K562 (cell line): ENCODE measurements around the gene COLEC12. TPM values are rescaled to one million over a fixed set of nuclear protein-coding genes. Genes with fewer than 3 reads are reported as not detected.

Source experiments
- ATAC-seq: fragments of 200-7000 bp; cut with Tn5 transposase; 3 replicates; pipeline ENCODE4 v1.9.1; 2020; ENCODE audit warnings: moderate library complexity
- BruUV-seq: library from RNA; stranded (reverse); fragments of 400-500 nt; replicated peaks from 2 replicates; lab custom pipeline; 2021; lab: Mats Ljungman, UMichigan
- CTCF ChIA-PET: fragments of 300-600 bp; formaldehyde crosslinking; extraction: SDS; loops from one replicate; lab custom pipeline; 2021; ENCODE audit warnings: low intra/inter-chr PET ratio; lab: Yijun Ruan, JAX
- POLR2A ChIA-PET: fragments of 300-600, 350-650 bp; sonication (Branson Sonifier 250); formaldehyde crosslinking; extraction: SDS; loops from one replicate; lab custom pipeline; 2021; ENCODE audit warnings: antibody characterized with exemption, inconsistent platforms; lab: Yijun Ruan, JAX
- DNase-seq, 4 experiments: peaks; one replicate each; pipeline versions ENCODE4 v3.0.0 to v3.0.0-alpha.2; 2011 to 2018; ENCODE audit warnings: low spot score in 3 of 4, mixed read lengths in 3 of 4; ENCODE audit errors: extremely low read depth in 1 of 4
- FAIRE-seq: peaks from 2 replicates; lab custom pipeline; 2011; peaks lifted over from hg19 to GRCh38; lab: Jason Lieb, UNC
- H2AFZ ChIP-seq: 2 replicates; pipeline ENCODE4 v1.6.0; 2011; ENCODE audit warnings: low read depth, low read length, control low read depth, inconsistent platforms
- H3K27ac ChIP-seq: fragments of 200-600 bp; 3 replicates; pipeline ENCODE4 v1.8.0; 2011; ENCODE audit warnings: low read depth, mild to moderate bottlenecking, control low read depth, inconsistent platforms, low read length, moderate library complexity, mixed read lengths; ENCODE audit errors: extremely low read depth
- H3K27me3 ChIP-seq, 2 experiments: fragments of 300-600 bp in 1 of 2; 2 replicates in 1 of 2; 3 replicates in 1 of 2; pipeline versions ENCODE4 v1.6.0 to v1.8.0; 2011; ENCODE audit warnings: inconsistent platforms in 2 of 2, low read length in 2 of 2, mild to moderate bottlenecking in 1 of 2, mixed read lengths in 1 of 2, moderate library complexity in 1 of 2; ENCODE audit not compliant: control insufficient read depth in 2 of 2, insufficient read depth in 2 of 2
- H3K36me3 ChIP-seq: fragments of 300-600 bp; 3 replicates; pipeline ENCODE4 v1.8.0; 2011; ENCODE audit warnings: mild to moderate bottlenecking, low read length, inconsistent platforms; ENCODE audit not compliant: control insufficient read depth, insufficient read depth
- H3K4me1 ChIP-seq, 2 experiments: fragments of 200-600 bp in 1 of 2; replicated peaks in 1 of 2; 2 replicates in 1 of 2; 3 replicates in 1 of 2; pipeline versions ENCODE4 v1.5.1 to v1.8.0; 2011; ENCODE audit warnings: inconsistent platforms in 2 of 2, low read length in 2 of 2, mild to moderate bottlenecking in 1 of 2, mixed read lengths in 1 of 2, moderate library complexity in 1 of 2; ENCODE audit not compliant: control insufficient read depth in 2 of 2, insufficient read depth in 2 of 2
- H3K4me2 ChIP-seq: 2 replicates; pipeline ENCODE4 v1.6.1; 2011; ENCODE audit warnings: low read length, control low read depth, inconsistent platforms, mixed read lengths; ENCODE audit not compliant: insufficient read depth
- H3K4me3 ChIP-seq: fragments of 200-600 bp; sonication (generic), shearing (Covaris generic); 2 replicates; pipeline ENCODE4 v1.5.1; 2016; ENCODE audit warnings: control low read depth, inconsistent platforms
- H3K79me2 ChIP-seq: fragments of 200-600 bp; 3 replicates; pipeline ENCODE4 v1.8.0; 2011; ENCODE audit warnings: low read length, inconsistent platforms; ENCODE audit not compliant: control insufficient read depth, insufficient read depth
- H3K9ac ChIP-seq, 2 experiments: 2 replicates each; pipeline versions ENCODE4 v1.6.0 to v1.6.1; 2011; ENCODE audit warnings: low read depth in 2 of 2, low read length in 2 of 2, control low read depth in 1 of 2, inconsistent platforms in 1 of 2, mild to moderate bottlenecking in 1 of 2, mixed read lengths in 1 of 2; ENCODE audit not compliant: insufficient read depth in 1 of 2
- H3K9me1 ChIP-seq: one replicate; pipeline ENCODE4 v1.6.0; 2011; ENCODE audit warnings: inconsistent platforms, mild to moderate bottlenecking, low read length, moderate library complexity; ENCODE audit not compliant: control insufficient read depth, insufficient read depth
- H3K9me3 ChIP-seq: replicated peaks from 2 replicates; pipeline ENCODE4 v1.5.1; 2011; ENCODE audit warnings: low read depth, low read length, inconsistent platforms; ENCODE audit not compliant: control insufficient read depth, insufficient read depth
- H4K20me1 ChIP-seq: replicated peaks from 2 replicates; pipeline ENCODE4 v1.6.1; 2011; ENCODE audit warnings: low read length, inconsistent platforms, mixed read lengths; ENCODE audit not compliant: control insufficient read depth, insufficient read depth
- CEBPB ChIP-seq: fragments of 450-650 bp; IDR thresholded peaks from 2 replicates; pipeline ENCODE4 v1.6.1; 2016; ENCODE audit warnings: missing genetic modification characterization, missing compliant biosample characterization
- CREB3 ChIP-seq: fragments of 450-650 bp; conservative IDR thresholded peaks from 2 replicates; pipeline ENCODE4 v1.6.1; 2016; ENCODE audit warnings: missing genetic modification characterization, low read depth, mild to moderate bottlenecking, missing compliant biosample characterization, moderate library complexity
- FIP1L1 ChIP-seq: fragments of 200-400 bp; formaldehyde crosslinking; IDR thresholded peaks from 2 replicates; pipeline ENCODE4 v1.6.1; 2018; ENCODE audit warnings: mild to moderate bottlenecking, low read depth, low read length; ENCODE audit not compliant: poor library complexity, severe bottlenecking
- HOXB6 ChIP-seq: fragments of 250-450 bp; sonication (Bioruptor Pico); IDR thresholded peaks from 2 replicates; pipeline ENCODE4 v1.5.1; 2022; ENCODE audit warnings: mild to moderate bottlenecking, borderline replicate concordance
- PHB2 ChIP-seq: fragments of 450-650 bp; IDR thresholded peaks from 2 replicates; pipeline ENCODE4 v1.6.1; 2017; ENCODE audit warnings: low read depth
- TSC22D4 ChIP-seq: fragments of 450-650 bp; IDR thresholded peaks from 2 replicates; pipeline ENCODE4 v1.6.1; 2016; ENCODE audit warnings: missing genetic modification characterization, missing biosample characterization, control low read depth
- ZC3H4 ChIP-seq: sonication (generic); formaldehyde crosslinking; IDR thresholded peaks from 2 replicates; pipeline ENCODE4 v1.9.0; 2021; ENCODE audit warnings: missing genetic modification reagents, borderline replicate concordance
- ZNF133 ChIP-seq: fragments of 250-450 bp; sonication (Bioruptor Pico); IDR thresholded peaks from 2 replicates; pipeline ENCODE4 v1.4.0; 2020; ENCODE audit warnings: mild to moderate bottlenecking
- WGBS: fragments of 100-300 bp; shearing (Covaris generic); methylation state at CpG from one replicate; pipeline ENCODE4 v1.1.6; 2016; ENCODE audit warnings: low coverage, mixed read lengths; ENCODE audit not compliant: insufficient coverage; ENCODE audit errors: missing lambda C conversion rate; 5-methylcytosine and 5-hydroxymethylcytosine counted together
- in situ Hi-C: fragments of 300-500 bp; cut with MboI; formaldehyde crosslinking; loops from 4 replicates; pipeline ENCODE4 v1.15.0; 2018; ENCODE audit warnings: inconsistent platforms, mixed read lengths
- intact Hi-C: fragments of 100-400 bp; cut with micrococcal nuclease; formaldehyde crosslinking; loops from 2 replicates; pipeline ENCODE4 v1.14.2; 2022
- polyA plus RNA-seq, 8 experiments: library from polyadenylated mRNA; depleted of rRNA in 4 of 8; stranded (reverse) in 5 of 8; unstranded in 3 of 8; fragments of >200 nt; fragmentation: Nextera tagmentation in 2 of 8; fragmentation: Illumina TruSeq in 1 of 8; extraction: Ambion mirVana in 2 of 8; extraction: Trizol in 1 of 8; gene quantifications; 2 replicates each; pipeline versions ENCODE4 v1.2.1 to v1.2.3, GENCODE V29; 2011 to 2014; ENCODE audit warnings: inconsistent platforms in 1 of 8, missing spikeins in 1 of 8
- total RNA-seq, 7 experiments: library from RNA; depleted of rRNA in 6 of 7; stranded (reverse); fragments of >200 nt in 6 of 7; fragmentation: Illumina TruSeq in 2 of 7; extraction: Trizol in 2 of 7; gene quantifications; 2 replicates each; pipeline versions ENCODE4 v1.2.1 to v1.2.3, GENCODE V29; 2011 to 2021; ENCODE audit warnings: low replicate concordance in 1 of 7

The COLEC12 gene
- total and polyA plus RNA-seq, 9 of the 15 experiments (the other 6 are each of a cell fraction or from before 2014, with no cell fraction given), result 0.04 TPM; not detected in 8

- H3K79me2 ChIP-seq, result no peaks in the 10 kb centered on the region
- DNase-seq (no peak), FAIRE-seq (no peak), ATAC-seq (no peak)
- H2AFZ ChIP-seq, result no peak overlapping the region
- H3K4me2 ChIP-seq, result no peak overlapping the region
- ChIA-PET CTCF (no interaction called here), POLR2A (no interaction called here)
- 4% methylated on average over 4 of the region's 4 CpGs for WGBS
- peaks cover 35% of the 10 kb centered on the region in 2 experiments for H3K27me3 ChIP-seq
- BruUV-seq, result no TSS peak
- no peak overlapping the region for H3K4me3 ChIP-seq
- 0 out of 2 replicates have a peak, but pooled peaks cover 3% of the 10 kb centered on the region for H4K20me1 ChIP-seq
- H3K9me3 ChIP-seq, result no peaks in the 10 kb centered on the region
- H3K9ac ChIP-seq, result no peak overlapping the region
- intact Hi-C loops (no loop called here), in situ Hi-C loops (no loop called here)
- TF ChIP-seq CREB3 (tag) (no peak), ZNF133 (CRISPR knock-in tag) (no peak), FIP1L1 (no peak), PHB2 (no peak), CEBPB (0 out of 2 replicates have a peak, but pooled peaks have one; percentile 20), ZC3H4 (CRISPR knock-in tag) (no peak), TSC22D4 (no peak), HOXB6 (CRISPR knock-in tag) (no peak)
- H3K27ac ChIP-seq, result no peak overlapping the region
- H3K36me3 ChIP-seq, result no peaks in the 10 kb centered on the region
- no peaks in the 10 kb centered on the region for H3K9me1 ChIP-seq
- no peaks in the 10 kb centered on the region for H3K4me1 ChIP-seq
These were observed 6.3 kb upstream of the COLEC12 start for GRCh38 chr18:506801-507200.
